HG03066 (cell line): Measurements from ENCODE around the gene ELMOD1.
A peak's percentile ranks its signal among the peaks of the same experiment; 100 is the strongest.

ENCODE experiments used
- ATAC-seq: cut with Tn5 transposase; IDR thresholded peaks from one replicate; pipeline ENCODE4 v1.9.1; 2021; ENCODE audit warnings: low read depth; ENCODE audit not compliant: unreplicated experiment

Gene ELMOD1

GRCh38 chr11:107682171-107682570, 91.2 kb downstream of the ELMOD1 start:
- ATAC-seq, result no peak

- no peak for ATAC-seq
Measured at GRCh38 chr11:107682572-107682971, 91.6 kb downstream of the ELMOD1 start.

GRCh38 chr11:107683061-107683460, 92.1 kb downstream of the ELMOD1 start:
- no peak for ATAC-seq

GRCh38 chr11:107683807-107684206, 92.9 kb downstream of the ELMOD1 start:
- ATAC-seq, result peak; percentile 53

GRCh38 chr11:107688322-107688918, 97.5 kb downstream of the ELMOD1 start:
- no peak for ATAC-seq

- ATAC-seq, result peak; percentile 74
Measured at GRCh38 chr11:107689317-107690202, 98.6 kb downstream of the ELMOD1 start.

GRCh38 chr11:107691000-107691750, 100.2 kb downstream of the ELMOD1 start:
- ATAC-seq, result no peak

GRCh38 chr11:107695446-107695845, 104.5 kb downstream of the ELMOD1 start:
- no peak for ATAC-seq

GRCh38 chr11:107696140-107696539, 105.2 kb downstream of the ELMOD1 start:
- no peak for ATAC-seq

- ATAC-seq, result no peak
Measured at GRCh38 chr11:107697291-107697690, 106.3 kb downstream of the ELMOD1 start.

GRCh38 chr11:107699371-107700285, 108.7 kb downstream of the ELMOD1 start:
- ATAC-seq, result no peak

- ATAC-seq, result no peak
Measured at GRCh38 chr11:107702109-107702660, 111.2 kb downstream of the ELMOD1 start.

- ATAC-seq, result no peak
Measured at GRCh38 chr11:107702723-107703122, 111.8 kb downstream of the ELMOD1 start.

GRCh38 chr11:107704451-107704850, 113.5 kb downstream of the ELMOD1 start:
- no peak for ATAC-seq

- no peak for ATAC-seq
Measured at GRCh38 chr11:107705027-107705426, 114.1 kb downstream of the ELMOD1 start.

GRCh38 chr11:107706531-107706930, 115.6 kb downstream of the ELMOD1 start:
- ATAC-seq, result no peak

GRCh38 chr11:107707215-107707671, 116.3 kb downstream of the ELMOD1 start:
- ATAC-seq, result no peak

- no peak for ATAC-seq
Measured at GRCh38 chr11:107707807-107708206, 116.9 kb downstream of the ELMOD1 start.

- no peak for ATAC-seq
Measured at GRCh38 chr11:107708792-107709191, 117.8 kb downstream of the ELMOD1 start.

- no peak for ATAC-seq
Measured at GRCh38 chr11:107710301-107710700, 119.4 kb downstream of the ELMOD1 start.
